NT2/D1 (cell line): ENCODE measurements around the gene RGMA.

ENCODE experiments used
- SUZ12 ChIP-seq: IDR thresholded peaks from 2 replicates; pipeline ENCODE4 v1.6.1; 2011; ENCODE audit not compliant: insufficient read length, insufficient read depth; ENCODE audit errors: extremely low read depth
- YY1 ChIP-seq: IDR thresholded peaks from 2 replicates; pipeline ENCODE4 v1.6.1; 2011; ENCODE audit not compliant: insufficient read length, insufficient read depth
- ZNF274 ChIP-seq: IDR thresholded peaks from 2 replicates; pipeline ENCODE4 v1.6.1; 2011; ENCODE audit warnings: mild to moderate bottlenecking, low read depth, low read length

DNA sequence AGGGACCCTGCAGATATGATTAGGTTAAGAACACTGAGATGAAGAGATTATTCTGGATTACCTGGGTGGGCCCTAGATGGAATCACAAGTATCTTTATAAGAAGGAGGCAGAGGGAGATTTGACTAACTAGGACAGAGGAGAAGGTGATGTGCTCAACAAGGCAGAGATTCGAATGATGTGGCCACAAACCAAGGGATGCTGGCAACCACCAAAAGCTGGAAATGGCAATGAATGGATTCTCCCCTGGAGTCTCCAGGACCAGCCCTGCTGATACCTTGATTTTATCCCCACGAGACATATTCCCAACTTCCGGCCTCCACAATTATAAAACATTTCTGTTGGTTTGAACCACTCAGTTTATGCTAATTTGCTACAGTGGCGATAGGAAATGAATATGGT lies 42.9 kb downstream of the RGMA start:
- TF ChIP-seq YY1 (no peak), SUZ12 (no peak), ZNF274 (no peak)
